HCT116 (cell line): ENCODE measurements around the gene TAC4. TPM values are rescaled to one million over a fixed set of nuclear protein-coding genes. Genes with fewer than 3 reads are reported as not detected.

Source experiments
- ATAC-seq: fragments of 200-7000 bp; cut with Tn5 transposase; 2 replicates; pipeline ENCODE4 v1.9.1; 2020; ENCODE audit warnings: mild to moderate bottlenecking, moderate library complexity
- BruUV-seq: library from RNA; stranded (reverse); fragments of 400-500 nt; replicated peaks from 2 replicates; lab custom pipeline; 2021; lab: Mats Ljungman, UMichigan
- CTCF ChIA-PET: fragments of 300-600 bp; sonication (Branson Sonifier 250); formaldehyde crosslinking; loops from one replicate; lab custom pipeline; 2021; ENCODE audit warnings: antibody characterized with exemption; lab: Charles Lee
- POLR2A ChIA-PET: fragments of 300-600, 350-600 bp; sonication (Branson Sonifier 250); formaldehyde crosslinking; loops from one replicate; lab custom pipeline; 2021; ENCODE audit warnings: antibody characterized with exemption; lab: Charles Lee
- RAD21 ChIA-PET, 2 experiments: fragments of 300-600 bp; sonication (Branson Sonifier 250); formaldehyde crosslinking; loops; one replicate each; lab custom pipeline; 2023; ENCODE audit warnings: low total read pairs in 2 of 2; ENCODE audit not compliant: uncharacterized antibody in 2 of 2, unreplicated experiment in 2 of 2, low non-redundant PET in 1 of 2; lab: Charles Lee
- DNase-seq: peaks from one replicate; pipeline ENCODE4 v3.0.0-alpha.2; 2010; ENCODE audit warnings: low read depth, low spot score
- H2AFZ ChIP-seq: fragments of 200-600 bp; shearing (Covaris generic), sonication (generic); 2 replicates; pipeline ENCODE4 v1.6.1; 2017; ENCODE audit warnings: low read depth, mixed run types, mixed read lengths, antibody characterized with exemption, low read length; ENCODE audit not compliant: poor library complexity, severe bottlenecking
- H3K27ac ChIP-seq: 2 replicates; pipeline ENCODE4 v1.5.1; 2012; ENCODE audit warnings: low read depth, low read length
- H3K27me3 ChIP-seq: fragments of 200-600 bp; sonication (generic); 2 replicates; pipeline ENCODE4 v1.6.1; 2016; ENCODE audit warnings: mixed run types, low read length, mixed read lengths; ENCODE audit not compliant: insufficient read depth
- H3K36me3 ChIP-seq, 2 experiments: fragments of 200-500 bp in 1 of 2; fragments of 200-600 bp in 1 of 2; sonication (Bioruptor generic) in 1 of 2; sonication (generic) in 1 of 2; 2 replicates each; pipeline versions ENCODE4 v1.5.1 to v1.6.1; 2014 to 2016; ENCODE audit warnings: low read length in 2 of 2, inconsistent platforms in 1 of 2, mixed read lengths in 1 of 2, mixed run types in 1 of 2; ENCODE audit not compliant: insufficient read depth in 2 of 2, control insufficient read depth in 1 of 2
- H3K4me1 ChIP-seq, 2 experiments: fragments of 200-600 bp in 1 of 2; sonication (generic) in 1 of 2; 2 replicates each; pipeline versions ENCODE4 v1.5.1 to v1.6.1; 2012 to 2017; ENCODE audit warnings: low read length in 2 of 2, inconsistent platforms in 1 of 2, mild to moderate bottlenecking in 1 of 2, mixed read lengths in 1 of 2, mixed run types in 1 of 2, moderate library complexity in 1 of 2; ENCODE audit not compliant: insufficient read depth in 2 of 2, control insufficient read depth in 1 of 2
- H3K4me2 ChIP-seq: fragments of 200-600 bp; sonication (generic); 2 replicates; pipeline ENCODE4 v1.6.1; 2017; ENCODE audit warnings: mixed run types, low read length, mixed read lengths
- H3K4me3 ChIP-seq, 2 experiments: fragments of 200-600 bp in 1 of 2; sonication (generic) in 1 of 2; replicated peaks in 1 of 2; 2 replicates each; pipeline ENCODE4 v1.5.1; 2011 to 2016; ENCODE audit warnings: low read length in 2 of 2, control low read depth in 1 of 2, low read depth in 1 of 2, mild to moderate bottlenecking in 1 of 2, mixed read lengths in 1 of 2, mixed run types in 1 of 2
- H3K79me2 ChIP-seq: fragments of 200-600 bp; sonication (generic); 2 replicates; pipeline ENCODE4 v1.6.1; 2017; ENCODE audit warnings: mild to moderate bottlenecking, mixed run types, low read length, moderate library complexity, mixed read lengths; ENCODE audit not compliant: insufficient read depth
- H3K9ac ChIP-seq: fragments of 200-600 bp; sonication (generic); 2 replicates; pipeline ENCODE4 v1.6.1; 2016; ENCODE audit warnings: low read length, mixed read lengths
- H3K9me2 ChIP-seq: fragments of 200-600 bp; sonication (generic), shearing (Covaris generic); 2 replicates; pipeline ENCODE4 v1.6.1; 2017; ENCODE audit warnings: mixed run types, mild to moderate bottlenecking, moderate library complexity; ENCODE audit not compliant: insufficient read depth
- H3K9me3 ChIP-seq, 2 experiments: fragments of 200-500 bp in 1 of 2; fragments of 200-600 bp in 1 of 2; sonication (Bioruptor generic) in 1 of 2; sonication (generic) in 1 of 2; 2 replicates each; pipeline ENCODE4 v1.6.1; 2014 to 2017; ENCODE audit warnings: low read length in 2 of 2, mixed read lengths in 2 of 2, inconsistent platforms in 1 of 2, low read depth in 1 of 2, mild to moderate bottlenecking in 1 of 2, mixed run types in 1 of 2, moderate library complexity in 1 of 2; ENCODE audit not compliant: control insufficient read depth in 1 of 2, insufficient read depth in 1 of 2
- H4K20me1 ChIP-seq: fragments of 200-600 bp; sonication (generic), shearing (Covaris generic); 2 replicates; pipeline ENCODE4 v1.6.1; 2017; ENCODE audit warnings: mixed run types, mild to moderate bottlenecking, moderate library complexity; ENCODE audit not compliant: insufficient read depth
- CBX3 ChIP-seq: IDR thresholded peaks from 2 replicates; pipeline ENCODE4 v1.6.1; 2012; ENCODE audit warnings: low read depth
- ELF1 ChIP-seq: IDR thresholded peaks from 2 replicates; pipeline ENCODE4 v1.6.1; 2012; ENCODE audit warnings: low read depth, borderline replicate concordance
- EZH2 ChIP-seq: fragments of 200-600 bp; sonication (generic); IDR thresholded peaks from 2 replicates; pipeline ENCODE4 v1.6.1; 2017; ENCODE audit warnings: antibody characterized with exemption, mixed run types
- EZH2phosphoT487 ChIP-seq: fragments of 200-600 bp; IDR thresholded peaks from 2 replicates; pipeline ENCODE4 v1.6.1; 2018; ENCODE audit warnings: antibody characterized with exemption, borderline replicate concordance
- JUND ChIP-seq: IDR thresholded peaks from 2 replicates; pipeline ENCODE4 v1.6.1; 2012
- POLR2A ChIP-seq: IDR thresholded peaks from 2 replicates; pipeline ENCODE4 v1.7.0; 2011; ENCODE audit warnings: borderline replicate concordance; ENCODE audit not compliant: insufficient read depth, insufficient read length; ENCODE audit errors: extremely low read depth
- POLR2AphosphoS5 ChIP-seq: IDR thresholded peaks from 2 replicates; pipeline ENCODE4 v1.6.1; 2011; ENCODE audit warnings: mild to moderate bottlenecking, low read depth, low read length, moderate library complexity
- SIN3A ChIP-seq: IDR thresholded peaks from 2 replicates; pipeline ENCODE4 v1.6.1; 2012; ENCODE audit warnings: low read depth
- SP1 ChIP-seq: IDR thresholded peaks from 2 replicates; pipeline ENCODE4 v1.6.1; 2012; ENCODE audit warnings: low read depth
- SRF ChIP-seq: IDR thresholded peaks from 2 replicates; pipeline ENCODE4 v1.6.1; 2012; ENCODE audit warnings: low read depth
- YY1 ChIP-seq: IDR thresholded peaks from 2 replicates; pipeline ENCODE4 v1.6.1; 2011; ENCODE audit warnings: low read length, low read depth, moderate library complexity, mild to moderate bottlenecking; ENCODE audit not compliant: insufficient replicate concordance; ENCODE audit errors: extremely low read depth
- ZFX ChIP-seq: fragments of 450-650 bp; IDR thresholded peaks from 2 replicates; pipeline ENCODE4 v1.6.1; 2017
- ZNF274 ChIP-seq: fragments of 200-500 bp; sonication (Bioruptor generic); IDR thresholded peaks from 2 replicates; pipeline ENCODE4 v1.6.1; 2014; ENCODE audit warnings: mild to moderate bottlenecking, low read depth, low read length, inconsistent platforms
- intact Hi-C: fragments of 100-400 bp; cut with micrococcal nuclease; formaldehyde crosslinking; loops from 2 replicates; pipeline ENCODE4 v1.10.0; 2022
- total RNA-seq: library from RNA; stranded (reverse); gene quantifications from one replicate; pipeline ENCODE4 v1.2.1, GENCODE V29; 2021; ENCODE audit not compliant: unreplicated experiment
- TF ChIP-seq, protein P1 (sequence below): IDR thresholded peaks from 2 replicates; pipeline ENCODE4 v1.6.1; 2012; ENCODE audit warnings: low read depth
- TF ChIP-seq, protein P2 (sequence below): IDR thresholded peaks from 2 replicates; pipeline ENCODE4 v1.6.1; 2011; ENCODE audit warnings: mild to moderate bottlenecking, low read length, moderate library complexity; ENCODE audit not compliant: insufficient replicate concordance; ENCODE audit errors: extremely low read depth

Gene TAC4
- total RNA-seq, 1 experiment from 2014 or later: not detected

- TF ChIP-seq ELF1 (no peak), SRF (no peak), EZH2 (no peak), SP1 (no peak), SIN3A (no peak), ZFX (no peak), JUND (no peak), EZH2phosphoT487 (no peak)
- Histone ChIP-seq H3K27ac (no peak overlapping the region), H3K4me1 (peaks cover 0 to 7% of the 10 kb centered on the region in 2 experiments; a peak in 1 of 4 replicates), H3K9me2 (no peaks in the 10 kb centered on the region), H3K4me2 (no peak overlapping the region), H3K9me3 (no peaks in the 10 kb centered on the region), H3K9ac (no peak overlapping the region), H3K27me3 (no peaks in the 10 kb centered on the region), H3K36me3 (peaks cover 9 to 27% of the 10 kb centered on the region in 2 experiments; a peak in 3 of 4 replicates), H3K79me2 (no peaks in the 10 kb centered on the region), H4K20me1 (no peaks in the 10 kb centered on the region), H2AFZ (no peak overlapping the region), H3K4me3 (no peak overlapping the region)
- CTCF ChIA-PET: no interaction called here
- DNase-seq (no peak), ATAC-seq (no peak)
- BruUV-seq: no TSS peak
- POLR2A ChIA-PET: no interaction called here
- intact Hi-C loops: no loop called here
- RAD21 ChIA-PET: no interaction called here
Measured at GRCh38 chr17:49836111-49837030, 11.5 kb downstream of the TAC4 start.

DNA sequence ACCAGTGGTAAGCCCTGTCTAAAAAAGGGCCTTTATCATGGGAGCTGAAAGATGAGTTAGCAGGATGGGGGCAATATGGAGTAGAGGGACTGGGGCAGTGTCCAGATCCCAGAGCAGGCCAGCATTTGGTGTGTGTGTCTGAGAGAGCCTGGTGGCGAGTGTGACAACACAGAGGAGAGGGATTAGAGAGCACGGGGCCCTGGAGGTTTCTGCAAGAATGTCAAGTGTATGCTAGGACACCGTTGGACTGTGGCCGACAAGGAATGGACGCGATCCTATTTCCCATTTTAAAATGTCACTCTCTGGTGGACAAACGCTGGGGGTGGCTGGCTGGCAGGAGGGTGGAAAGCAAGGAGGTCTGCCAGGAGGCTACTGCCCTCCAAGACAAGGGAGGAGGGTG is 12.4 kb downstream of the TAC4 start:
- POLR2A ChIA-PET: no interaction called here
- intact Hi-C loops: no loop called here
- no peak for ATAC-seq
- TF ChIP-seq, protein P1, sequence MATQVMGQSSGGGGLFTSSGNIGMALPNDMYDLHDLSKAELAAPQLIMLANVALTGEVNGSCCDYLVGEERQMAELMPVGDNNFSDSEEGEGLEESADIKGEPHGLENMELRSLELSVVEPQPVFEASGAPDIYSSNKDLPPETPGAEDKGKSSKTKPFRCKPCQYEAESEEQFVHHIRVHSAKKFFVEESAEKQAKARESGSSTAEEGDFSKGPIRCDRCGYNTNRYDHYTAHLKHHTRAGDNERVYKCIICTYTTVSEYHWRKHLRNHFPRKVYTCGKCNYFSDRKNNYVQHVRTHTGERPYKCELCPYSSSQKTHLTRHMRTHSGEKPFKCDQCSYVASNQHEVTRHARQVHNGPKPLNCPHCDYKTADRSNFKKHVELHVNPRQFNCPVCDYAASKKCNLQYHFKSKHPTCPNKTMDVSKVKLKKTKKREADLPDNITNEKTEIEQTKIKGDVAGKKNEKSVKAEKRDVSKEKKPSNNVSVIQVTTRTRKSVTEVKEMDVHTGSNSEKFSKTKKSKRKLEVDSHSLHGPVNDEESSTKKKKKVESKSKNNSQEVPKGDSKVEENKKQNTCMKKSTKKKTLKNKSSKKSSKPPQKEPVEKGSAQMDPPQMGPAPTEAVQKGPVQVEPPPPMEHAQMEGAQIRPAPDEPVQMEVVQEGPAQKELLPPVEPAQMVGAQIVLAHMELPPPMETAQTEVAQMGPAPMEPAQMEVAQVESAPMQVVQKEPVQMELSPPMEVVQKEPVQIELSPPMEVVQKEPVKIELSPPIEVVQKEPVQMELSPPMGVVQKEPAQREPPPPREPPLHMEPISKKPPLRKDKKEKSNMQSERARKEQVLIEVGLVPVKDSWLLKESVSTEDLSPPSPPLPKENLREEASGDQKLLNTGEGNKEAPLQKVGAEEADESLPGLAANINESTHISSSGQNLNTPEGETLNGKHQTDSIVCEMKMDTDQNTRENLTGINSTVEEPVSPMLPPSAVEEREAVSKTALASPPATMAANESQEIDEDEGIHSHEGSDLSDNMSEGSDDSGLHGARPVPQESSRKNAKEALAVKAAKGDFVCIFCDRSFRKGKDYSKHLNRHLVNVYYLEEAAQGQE: no peak
- no peak for TF ChIP-seq POLR2AphosphoS5
- no peak for TF ChIP-seq POLR2A
- no peak for TF ChIP-seq CBX3
- no peak for TF ChIP-seq YY1
- no peak for TF ChIP-seq ZNF274
- TF ChIP-seq ZFX: no peak
- TF ChIP-seq, protein P2, sequence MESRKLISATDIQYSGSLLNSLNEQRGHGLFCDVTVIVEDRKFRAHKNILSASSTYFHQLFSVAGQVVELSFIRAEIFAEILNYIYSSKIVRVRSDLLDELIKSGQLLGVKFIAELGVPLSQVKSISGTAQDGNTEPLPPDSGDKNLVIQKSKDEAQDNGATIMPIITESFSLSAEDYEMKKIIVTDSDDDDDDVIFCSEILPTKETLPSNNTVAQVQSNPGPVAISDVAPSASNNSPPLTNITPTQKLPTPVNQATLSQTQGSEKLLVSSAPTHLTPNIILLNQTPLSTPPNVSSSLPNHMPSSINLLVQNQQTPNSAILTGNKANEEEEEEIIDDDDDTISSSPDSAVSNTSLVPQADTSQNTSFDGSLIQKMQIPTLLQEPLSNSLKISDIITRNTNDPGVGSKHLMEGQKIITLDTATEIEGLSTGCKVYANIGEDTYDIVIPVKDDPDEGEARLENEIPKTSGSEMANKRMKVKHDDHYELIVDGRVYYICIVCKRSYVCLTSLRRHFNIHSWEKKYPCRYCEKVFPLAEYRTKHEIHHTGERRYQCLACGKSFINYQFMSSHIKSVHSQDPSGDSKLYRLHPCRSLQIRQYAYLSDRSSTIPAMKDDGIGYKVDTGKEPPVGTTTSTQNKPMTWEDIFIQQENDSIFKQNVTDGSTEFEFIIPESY: no peak

More for the DNA sequence above, 12.4 kb downstream of the TAC4 start:
- no peaks in the 10 kb centered on the region for H4K20me1 ChIP-seq
- H3K27me3 ChIP-seq: no peaks in the 10 kb centered on the region
- CTCF ChIA-PET: no interaction called here
- H3K9me3 ChIP-seq: no peaks in the 10 kb centered on the region
- no peak overlapping the region for H3K4me3 ChIP-seq
- H3K36me3 ChIP-seq: peaks cover 9 to 27% of the 10 kb centered on the region in 2 experiments; a peak in 3 of 4 replicates
- H3K27ac ChIP-seq: no peak overlapping the region
- no peaks in the 10 kb centered on the region for H3K9me2 ChIP-seq
- no peak overlapping the region for H3K9ac ChIP-seq
- no peak overlapping the region for H2AFZ ChIP-seq
- H3K79me2 ChIP-seq: no peaks in the 10 kb centered on the region
- no peak overlapping the region for H3K4me2 ChIP-seq
- H3K4me1 ChIP-seq: peaks cover 2 to 9% of the 10 kb centered on the region in 2 experiments; a peak in 3 of 4 replicates
- BruUV-seq: no TSS peak
- RAD21 ChIA-PET: no interaction called here
- DNase-seq: no peak
